ENCODE results near the gene CHD6. TPM values are rescaled to one million over a fixed set of nuclear protein-coding genes. Genes with fewer than 3 reads are reported as not detected.

The CHD6 gene
- total RNA-seq, 1 experiment from 2014 or later: 26.6 TPM

DNA sequence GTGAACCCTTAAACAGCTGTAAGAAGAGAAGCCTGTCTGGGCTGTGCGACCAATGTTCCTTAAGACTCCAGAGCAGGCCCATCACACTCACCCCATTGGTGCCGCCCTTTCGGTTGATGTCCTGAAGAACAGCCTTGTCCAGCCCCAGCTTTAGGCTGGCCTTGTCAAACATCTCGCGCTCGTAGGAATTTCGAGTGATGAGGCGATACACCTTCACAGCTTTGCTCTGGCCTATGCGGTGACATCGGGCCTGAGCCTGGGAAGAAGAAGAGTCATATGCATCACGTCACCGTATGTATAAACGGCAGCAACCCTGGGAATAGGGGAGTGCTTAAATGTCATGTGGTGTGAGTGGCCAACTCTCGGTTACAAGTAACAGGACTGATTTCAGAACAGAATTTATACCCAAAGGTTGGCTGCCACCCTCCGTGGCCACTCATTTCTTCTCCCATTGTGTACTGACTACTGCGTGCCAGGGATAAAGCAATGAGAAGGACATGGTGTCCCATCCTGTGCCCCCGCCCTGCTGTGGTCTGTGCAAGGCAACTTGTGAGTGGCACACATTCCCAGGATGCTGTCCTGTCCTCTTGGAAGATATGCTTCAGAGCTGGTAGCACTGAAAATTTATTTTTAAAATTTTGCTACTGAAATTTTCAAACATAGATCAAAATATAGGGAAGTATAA, 160.9 kb downstream of the CHD6 start:
- Histone ChIP-seq H3K4me2 (ENCODE audit: low read length) (no peak overlapping the region), H3K4me3 (replicated peaks in 1 of 2; ENCODE audit: low read depth in 1 of 2, low read length in 2 of 2) (no peak overlapping the region), H3K9me3 (ENCODE audit: control insufficient read depth in 1 of 2, insufficient read depth in 1 of 2, low read depth in 1 of 2, low read length in 2 of 2) (no peaks in the 10 kb centered on the region), H3K79me2 (ENCODE audit: insufficient read depth, low read length) (no peaks in the 10 kb centered on the region), H3K4me1 (ENCODE audit: control insufficient read depth in 1 of 2, insufficient read depth in 2 of 2, low read length in 2 of 2) (no peaks in the 10 kb centered on the region), H3K9ac (ENCODE audit: low read length) (no peak overlapping the region), H2AFZ (ENCODE audit: low read depth, low read length, poor library complexity, severe bottlenecking) (no peak overlapping the region), H3K27me3 (ENCODE audit: insufficient read depth, low read length) (no peaks in the 10 kb centered on the region), H4K20me1 (ENCODE audit: insufficient read depth) (no peaks in the 10 kb centered on the region), H3K36me3 (ENCODE audit: control insufficient read depth in 1 of 2, insufficient read depth in 2 of 2, low read length in 2 of 2) (peaks cover 0 to 7% of the 10 kb centered on the region in 2 experiments; a peak in 2 of 4 replicates), H3K27ac (ENCODE audit: low read depth, low read length) (no peak overlapping the region), H3K9me2 (ENCODE audit: insufficient read depth) (no peaks in the 10 kb centered on the region)
- no TSS peak for BruUV-seq (replicated peaks)
- ChIA-PET CTCF (no interaction called here), RAD21 (ENCODE audit: low non-redundant PET in 1 of 2, low total read pairs in 2 of 2, uncharacterized antibody in 2 of 2, unreplicated experiment in 2 of 2) (no interaction called here), POLR2A (no interaction called here)
- intact Hi-C loops (cut with micrococcal nuclease): no loop called here
- TF ChIP-seq RAD21 (IDR thresholded peaks at IDR 0.05; ENCODE audit: low read depth): no peak
- TF ChIP-seq ELF1 (IDR thresholded peaks at IDR 0.05; ENCODE audit: borderline replicate concordance, low read depth): no peak
- no peak for TF ChIP-seq POLR2AphosphoS5 (IDR thresholded peaks at IDR 0.05; ENCODE audit: low read depth, low read length)
- TF ChIP-seq CTCF (IDR thresholded peaks at IDR 0.05 in 2 of 3, conservative IDR thresholded peaks at IDR 0.05 in 1 of 3; ENCODE audit: borderline replicate concordance in 1 of 3, insufficient read depth in 1 of 3, low read depth in 2 of 3, low read length in 2 of 3): no peak
- no peak for TF ChIP-seq SP1 (IDR thresholded peaks at IDR 0.05; ENCODE audit: low read depth)
- ATAC-seq (no peak), DNase-seq (ENCODE audit: low read depth, low spot score) (no peak)

DNA sequence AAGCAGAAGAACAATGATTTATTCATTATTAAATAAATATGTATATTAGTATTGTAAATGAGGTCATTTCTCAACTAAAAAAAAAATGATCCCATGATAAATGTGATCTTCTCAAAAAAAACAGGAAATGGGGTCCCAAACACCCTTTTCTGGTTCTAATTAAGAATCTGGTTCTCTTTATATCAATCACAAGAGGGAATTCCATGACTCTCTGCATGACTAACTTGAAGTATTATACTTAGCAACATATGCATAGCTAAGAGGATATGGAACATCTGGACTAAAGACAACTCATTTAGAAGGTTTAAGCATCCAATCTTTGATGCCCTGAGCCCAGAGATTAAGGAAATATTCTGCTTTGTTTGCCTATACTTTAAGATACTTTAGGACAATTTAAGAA, 161.8 kb downstream of the CHD6 start:
- BruUV-seq (replicated peaks): no TSS peak
- H2AFZ ChIP-seq (ENCODE audit: low read depth, low read length, poor library complexity, severe bottlenecking): no peak overlapping the region
- ATAC-seq: no peak
- no peak for DNase-seq (ENCODE audit: low read depth, low spot score)
- H3K9me2 ChIP-seq (ENCODE audit: insufficient read depth): no peaks in the 10 kb centered on the region
- no peaks in the 10 kb centered on the region for H3K9me3 ChIP-seq (ENCODE audit: control insufficient read depth in 1 of 2, insufficient read depth in 1 of 2, low read depth in 1 of 2, low read length in 2 of 2)
- no peak overlapping the region for H3K27ac ChIP-seq (ENCODE audit: low read depth, low read length)
- no peaks in the 10 kb centered on the region for H3K79me2 ChIP-seq (ENCODE audit: insufficient read depth, low read length)
- ChIA-PET CTCF (no interaction called here), POLR2A (no interaction called here), RAD21 (ENCODE audit: low non-redundant PET in 1 of 2, low total read pairs in 2 of 2, uncharacterized antibody in 2 of 2, unreplicated experiment in 2 of 2) (no interaction called here)
- H3K27me3 ChIP-seq (ENCODE audit: insufficient read depth, low read length): no peaks in the 10 kb centered on the region
- H3K4me1 ChIP-seq (ENCODE audit: control insufficient read depth in 1 of 2, insufficient read depth in 2 of 2, low read length in 2 of 2): no peaks in the 10 kb centered on the region
- H3K4me2 ChIP-seq (ENCODE audit: low read length): no peak overlapping the region
- intact Hi-C loops (cut with micrococcal nuclease): no loop called here
- H4K20me1 ChIP-seq (ENCODE audit: insufficient read depth): no peaks in the 10 kb centered on the region
- no peak overlapping the region for H3K4me3 ChIP-seq (replicated peaks in 1 of 2; ENCODE audit: low read depth in 1 of 2, low read length in 2 of 2)
- H3K36me3 ChIP-seq (ENCODE audit: control insufficient read depth in 1 of 2, insufficient read depth in 2 of 2, low read length in 2 of 2): peaks cover 0 to 7% of the 10 kb centered on the region in 2 experiments; a peak in 3 of 4 replicates
- H3K9ac ChIP-seq (ENCODE audit: low read length): no peak overlapping the region
- TF ChIP-seq ZBTB33 (IDR thresholded peaks at IDR 0.05; ENCODE audit: extremely low read depth, insufficient replicate concordance, low read length) (no peak), ZFX (IDR thresholded peaks at IDR 0.05) (no peak), EZH2phosphoT487 (IDR thresholded peaks at IDR 0.05; ENCODE audit: borderline replicate concordance) (no peak), RAD21 (IDR thresholded peaks at IDR 0.05; ENCODE audit: low read depth) (no peak), SIN3A (IDR thresholded peaks at IDR 0.05; ENCODE audit: low read depth) (no peak), YY1 (IDR thresholded peaks at IDR 0.05; ENCODE audit: extremely low read depth, insufficient replicate concordance, low read depth, low read length) (no peak), ZNF274 (IDR thresholded peaks at IDR 0.05; ENCODE audit: low read depth, low read length) (no peak), POLR2AphosphoS5 (IDR thresholded peaks at IDR 0.05; ENCODE audit: low read depth, low read length) (no peak), MAX (IDR thresholded peaks at IDR 0.05) (no peak), EGR1 (IDR thresholded peaks at IDR 0.05; ENCODE audit: low read depth) (no peak), TCF7L2 (IDR thresholded peaks at IDR 0.05; ENCODE audit: borderline replicate concordance, extremely low read depth, insufficient read depth, insufficient read length) (no peak), FOSL1 (IDR thresholded peaks at IDR 0.05; ENCODE audit: low read depth) (no peak), CBX3 (IDR thresholded peaks at IDR 0.05; ENCODE audit: low read depth) (no peak), EZH2 (IDR thresholded peaks at IDR 0.05) (no peak), JUND (IDR thresholded peaks at IDR 0.05) (no peak)

Data from HCT116 (cell line).